Left lung (tissue), 8 donors: ENCODE measurements around the gene COA3. TPM values are rescaled to one million over a fixed set of nuclear protein-coding genes. Genes with fewer than 3 reads are reported as not detected.

ENCODE experiments used
- microRNA-seq, 2 donors: library from miRNA; unstranded; fragments of <30 nt; microRNA quantifications; one replicate each; pipeline ENCODE4, GENCODE V29; 2019
- polyA plus RNA-seq, 6 donors: library from polyadenylated mRNA; unstranded; fragments of 120-200 nt; gene quantifications; one replicate each; pipeline ENCODE4 v1.2.1, GENCODE V29; 2013; ENCODE audit not compliant: insufficient read length in 6 of 6
- total RNA-seq, 2 donors: library from RNA; stranded (reverse); fragmentation: NEBNext Ultra II Directional; extraction: Animal tissue kit (Norgen Biotek cat#: 25700); gene quantifications; one replicate each; pipeline ENCODE4 v1.2.1, GENCODE V29; 2021
- donor health status: DM: no; HTN: yes; CAD: no.
- donor health status: DM: no; HTN: no; CAD: no.

Gene COA3
- total and polyA plus RNA-seq, 8 donors = 59.1 to 96.2 (median 89.3) TPM

Small RNAs within 50 kb of the gene (microRNA-seq; reads per million reads assigned to microRNA genes)
- gene MIR6781 = 0 to 0.41 reads per million in 2 donors

Other genes starting within 250 kb of the COA3 start
- gene HSD17B1, start 245.8 kb downstream of the COA3 start, total RNA-seq = 1 to 10 TPM; 1.2 to 1.7 TPM
- 1 to 10 TPM; 3.6 to 5.8 (median 4.6) TPM for gene HSD17B1, start 245.8 kb downstream of the COA3 start, polyA plus RNA-seq
- gene COASY, start 236.6 kb downstream of the COA3 start, total RNA-seq = 100 to 1,000 TPM in 1 of 2 donors, 10 to 100 TPM in 1; 66.5 to 116 TPM
- gene COASY, start 236.6 kb downstream of the COA3 start, polyA plus RNA-seq = 10 to 100 TPM; 41.1 to 43.9 (median 42.6) TPM
- gene MLX, start 231.6 kb downstream of the COA3 start, total RNA-seq = 10 to 100 TPM; 56.3 to 73.7 TPM
- 10 to 100 TPM; 34.4 to 46.3 (median 40.5) TPM for gene MLX, start 231.6 kb downstream of the COA3 start, polyA plus RNA-seq
- 1 to 10 TPM; 6.5 to 7.7 TPM for gene PSMC3IP, start 221.0 kb downstream of the COA3 start, total RNA-seq
- gene PSMC3IP, start 221.0 kb downstream of the COA3 start, polyA plus RNA-seq = 10 to 100 TPM; 15.9 to 21.4 (median 19.3) TPM
- gene RETREG3, start 189.3 kb downstream of the COA3 start, total RNA-seq = 10 to 100 TPM; 59.9 to 75.5 TPM
- gene RETREG3, start 189.3 kb downstream of the COA3 start, polyA plus RNA-seq = 10 to 100 TPM; 50.6 to 67.2 (median 59.9) TPM
- 10 to 100 TPM; 42.6 to 63.2 TPM for gene TUBG1, start 189.0 kb downstream of the COA3 start, total RNA-seq
- gene TUBG1, start 189.0 kb downstream of the COA3 start, polyA plus RNA-seq = 10 to 100 TPM; 31.5 to 42.4 (median 37.2) TPM
- gene TUBG2, start 139.4 kb downstream of the COA3 start, total RNA-seq = 10 to 100 TPM; 13.1 to 19.5 TPM
- gene TUBG2, start 139.4 kb downstream of the COA3 start, polyA plus RNA-seq = 10 to 100 TPM; 25.3 to 40.2 (median 32.5) TPM
- 10 to 100 TPM; 22.5 to 34.2 TPM for gene PLEKHH3, start 121.7 kb downstream of the COA3 start, total RNA-seq
- 10 to 100 TPM; 28.2 to 55.5 (median 36.3) TPM for gene PLEKHH3, start 121.7 kb downstream of the COA3 start, polyA plus RNA-seq
- 1 to 10 TPM in 1 of 2 donors, under 1 TPM in 1; 0.55 to 1.2 TPM for gene CCR10, start 116.9 kb downstream of the COA3 start, total RNA-seq
- gene CCR10, start 116.9 kb downstream of the COA3 start, polyA plus RNA-seq = 1 to 10 TPM; 1.1 to 2.0 (median 1.6) TPM
- gene CNTNAP1, start 116.2 kb downstream of the COA3 start, total RNA-seq = 10 to 100 TPM; 11.7 to 15.1 TPM
- 10 to 100 TPM in 3 of 6 donors, 1 to 10 TPM in 3; 7.3 to 15.6 (median 10.3) TPM for gene CNTNAP1, start 116.2 kb downstream of the COA3 start, polyA plus RNA-seq
- gene EZH1, start 53.7 kb downstream of the COA3 start, total RNA-seq = 10 to 100 TPM; 31.5 to 43.2 TPM
- 10 to 100 TPM; 32.4 to 45.9 (median 36.8) TPM for gene EZH1, start 53.7 kb downstream of the COA3 start, polyA plus RNA-seq
- 10 to 100 TPM; 76.1 to 95.4 TPM for gene RAMP2, start 37.5 kb downstream of the COA3 start, total RNA-seq
- gene RAMP2, start 37.5 kb downstream of the COA3 start, polyA plus RNA-seq = 100 to 1,000 TPM; 153 to 213 (median 182) TPM
- gene VPS25, start 25.3 kb downstream of the COA3 start, total RNA-seq = 10 to 100 TPM; 54.8 to 55.3 TPM
- 10 to 100 TPM; 62.1 to 72.7 (median 69.0) TPM for gene VPS25, start 25.3 kb downstream of the COA3 start, polyA plus RNA-seq
- gene WNK4, start 18.1 kb downstream of the COA3 start, total RNA-seq = under 1 TPM in 1 of 2 donors, not detected in 1; 0.21 TPM
- gene WNK4, start 18.1 kb downstream of the COA3 start, polyA plus RNA-seq = 1 to 10 TPM in 5 of 6 donors, under 1 TPM in 1; 0.60 to 2.5 (median 1.9) TPM
- gene CNTD1, start 157 bp upstream of the COA3 start, total RNA-seq = 1 to 10 TPM in 1 of 2 donors, not detected in 1; 1.5 TPM
- gene CNTD1, start 157 bp upstream of the COA3 start, polyA plus RNA-seq = 1 to 10 TPM; 1.8 to 3.4 (median 2.6) TPM
- gene BECN1, start 25.6 kb upstream of the COA3 start, total RNA-seq = 10 to 100 TPM; 63.8 to 82.6 TPM
- gene BECN1, start 25.6 kb upstream of the COA3 start, polyA plus RNA-seq = 10 to 100 TPM; 65.0 to 77.0 (median 69.8) TPM
- 100 to 1,000 TPM in 1 of 2 donors, 10 to 100 TPM in 1; 95.7 to 131 TPM for gene PSME3, start 34.7 kb upstream of the COA3 start, total RNA-seq
- 10 to 100 TPM; 66.2 to 92.9 (median 78.0) TPM for gene PSME3, start 34.7 kb upstream of the COA3 start, polyA plus RNA-seq
- gene AOC2, start 45.9 kb upstream of the COA3 start, total RNA-seq = 1 to 10 TPM; 2.1 to 2.6 TPM
- gene AOC2, start 45.9 kb upstream of the COA3 start, polyA plus RNA-seq = 1 to 10 TPM; 1.7 to 3.1 (median 2.7) TPM
- gene AOC3, start 52.5 kb upstream of the COA3 start, total RNA-seq = 100 to 1,000 TPM in 1 of 2 donors, 10 to 100 TPM in 1; 56.6 to 155 TPM
- gene AOC3, start 52.5 kb upstream of the COA3 start, polyA plus RNA-seq = 100 to 1,000 TPM; 149 to 186 (median 159) TPM
- not detected for gene G6PC1, start 102.1 kb upstream of the COA3 start, total RNA-seq
- gene G6PC1, start 102.1 kb upstream of the COA3 start, polyA plus RNA-seq = under 1 TPM in 3 of 6 donors, not detected in 3; 0.06 to 0.17 (median 0.10) TPM
- 10 to 100 TPM; 27.5 to 34.7 TPM for gene AARSD1, start 165.8 kb upstream of the COA3 start, total RNA-seq
- 10 to 100 TPM; 66.9 to 91.8 (median 73.2) TPM for gene AARSD1, start 165.8 kb upstream of the COA3 start, polyA plus RNA-seq
- gene PTGES3L, start 181.4 kb upstream of the COA3 start, total RNA-seq = under 1 TPM; 0.26 to 0.65 TPM
- 1 to 10 TPM; 1.7 to 3.6 (median 2.3) TPM for gene PTGES3L, start 181.4 kb upstream of the COA3 start, polyA plus RNA-seq
- 10 to 100 TPM; 14.9 to 16.9 TPM for gene RUNDC1, start 181.9 kb upstream of the COA3 start, total RNA-seq
- gene RUNDC1, start 181.9 kb upstream of the COA3 start, polyA plus RNA-seq = 10 to 100 TPM; 10.3 to 13.4 (median 12.1) TPM
- 100 to 1,000 TPM; 842 to 909 TPM for gene RPL27, start 199.7 kb upstream of the COA3 start, total RNA-seq
- 1,000 to 10,000 TPM; 1,562 to 1,820 (median 1,675) TPM for gene RPL27, start 199.7 kb upstream of the COA3 start, polyA plus RNA-seq
- 10 to 100 TPM; 39.0 to 41.5 TPM for gene IFI35, start 208.1 kb upstream of the COA3 start, total RNA-seq
- 10 to 100 TPM; 17.5 to 20.7 (median 18.5) TPM for gene IFI35, start 208.1 kb upstream of the COA3 start, polyA plus RNA-seq
- 100 to 1,000 TPM; 228 to 257 TPM for gene VAT1, start 223.7 kb upstream of the COA3 start, total RNA-seq
- gene VAT1, start 223.7 kb upstream of the COA3 start, polyA plus RNA-seq = 100 to 1,000 TPM; 116 to 154 (median 130) TPM
- gene RND2, start 226.5 kb upstream of the COA3 start, total RNA-seq = 1 to 10 TPM in 1 of 2 donors, under 1 TPM in 1; 0.73 to 1.2 TPM
- 1 to 10 TPM; 1.6 to 2.0 (median 1.8) TPM for gene RND2, start 226.5 kb upstream of the COA3 start, polyA plus RNA-seq